SK-N-SH treated with all-trans-retinoic acid at 6 μM for 48 hours (cell line): ENCODE measurements around the gene APPBP2.
"Not testable (repeated sequence)": the region's sequence is repeated elsewhere in the genome, so short reads cannot be mapped to it uniquely, and the experiment has no call there.

Source experiments
- ARNTL ChIP-seq: fragments of 450-650 bp; formaldehyde crosslinking; IDR thresholded peaks from 2 replicates; pipeline ENCODE4 v1.5.0; 2020; ENCODE audit warnings: low read depth, mild to moderate bottlenecking, moderate library complexity, borderline replicate concordance
- BACH2 ChIP-seq: fragments of 250-450 bp; sonication (Bioruptor Pico); IDR thresholded peaks from 2 replicates; pipeline ENCODE4 v1.9.0; 2021; ENCODE audit warnings: mild to moderate bottlenecking, borderline replicate concordance
- ESRRG ChIP-seq: fragments of 250-450 bp; sonication (Bioruptor Pico); IDR thresholded peaks from 2 replicates; pipeline ENCODE4 v1.6.1; 2021; ENCODE audit warnings: mild to moderate bottlenecking
- SNAI2 ChIP-seq: fragments of 250-450 bp; sonication (Bioruptor Pico); IDR thresholded peaks from 2 replicates; pipeline ENCODE4 v1.5.0; 2020; ENCODE audit warnings: mild to moderate bottlenecking, moderate library complexity
- TCF4 ChIP-seq: fragments of 250-450 bp; sonication (Bioruptor Pico); IDR thresholded peaks from 2 replicates; pipeline ENCODE4 v1.8.0; 2021; ENCODE audit warnings: mild to moderate bottlenecking, moderate library complexity, borderline replicate concordance
- ZC3H10 ChIP-seq: fragments of 250-450 bp; sonication (Bioruptor Pico); IDR thresholded peaks from 2 replicates; pipeline ENCODE4 v1.5.1; 2021; ENCODE audit warnings: mild to moderate bottlenecking, moderate library complexity
- ZFP3 ChIP-seq: fragments of 250-450 bp; sonication (Bioruptor Pico); IDR thresholded peaks from 2 replicates; pipeline ENCODE4 v1.5.0; 2020; ENCODE audit warnings: mild to moderate bottlenecking, moderate library complexity
- ZNF8 ChIP-seq: fragments of 450-650 bp; formaldehyde crosslinking; IDR thresholded peaks from 2 replicates; pipeline ENCODE4 v1.5.0; 2020; ENCODE audit warnings: mild to moderate bottlenecking, moderate library complexity
- TF ChIP-seq, protein P1 (sequence below): fragments of 250-450 bp; sonication (Bioruptor Pico); IDR thresholded peaks from 2 replicates; pipeline ENCODE4 v1.5.1; 2021; ENCODE audit warnings: mild to moderate bottlenecking, moderate library complexity

DNA sequence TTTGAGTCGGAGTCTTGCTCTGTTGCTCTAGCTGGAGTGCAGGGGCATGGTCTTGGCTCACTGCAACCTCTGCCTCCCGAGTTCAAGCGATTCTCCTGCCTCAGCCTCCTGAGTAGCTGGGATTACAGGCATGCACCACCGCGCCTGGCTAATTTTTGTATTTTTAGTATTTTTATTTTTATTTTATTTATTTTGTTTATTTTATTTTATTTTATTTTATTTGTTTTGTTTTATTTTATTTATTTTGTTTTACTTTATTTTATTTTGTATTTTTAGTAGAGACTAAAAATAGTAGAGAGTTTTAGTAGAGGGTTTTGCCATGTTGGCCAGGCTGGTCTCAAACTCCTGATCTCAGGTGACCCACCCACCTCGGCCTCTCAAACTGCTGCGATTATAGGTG lies 106.2 kb downstream of the APPBP2 start:
- TF ChIP-seq, protein P1, sequence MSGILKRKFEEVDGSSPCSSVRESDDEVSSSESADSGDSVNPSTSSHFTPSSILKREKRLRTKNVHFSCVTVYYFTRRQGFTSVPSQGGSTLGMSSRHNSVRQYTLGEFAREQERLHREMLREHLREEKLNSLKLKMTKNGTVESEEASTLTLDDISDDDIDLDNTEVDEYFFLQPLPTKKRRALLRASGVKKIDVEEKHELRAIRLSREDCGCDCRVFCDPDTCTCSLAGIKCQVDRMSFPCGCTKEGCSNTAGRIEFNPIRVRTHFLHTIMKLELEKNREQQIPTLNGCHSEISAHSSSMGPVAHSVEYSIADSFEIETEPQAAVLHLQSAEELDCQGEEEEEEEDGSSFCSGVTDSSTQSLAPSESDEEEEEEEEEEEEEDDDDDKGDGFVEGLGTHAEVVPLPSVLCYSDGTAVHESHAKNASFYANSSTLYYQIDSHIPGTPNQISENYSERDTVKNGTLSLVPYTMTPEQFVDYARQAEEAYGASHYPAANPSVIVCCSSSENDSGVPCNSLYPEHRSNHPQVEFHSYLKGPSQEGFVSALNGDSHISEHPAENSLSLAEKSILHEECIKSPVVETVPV (CRISPR knock-in tag), result not testable (repeated sequence)
- not testable (repeated sequence) for TF ChIP-seq BACH2 (CRISPR knock-in tag); ESRRG (CRISPR knock-in tag); TCF4 (CRISPR knock-in tag); ZC3H10 (CRISPR knock-in tag); SNAI2 (CRISPR knock-in tag); ARNTL (CRISPR knock-in tag); ZNF8; ZFP3 (CRISPR knock-in tag)
